Measurements from ENCODE around the gene AAK1.

DNA sequence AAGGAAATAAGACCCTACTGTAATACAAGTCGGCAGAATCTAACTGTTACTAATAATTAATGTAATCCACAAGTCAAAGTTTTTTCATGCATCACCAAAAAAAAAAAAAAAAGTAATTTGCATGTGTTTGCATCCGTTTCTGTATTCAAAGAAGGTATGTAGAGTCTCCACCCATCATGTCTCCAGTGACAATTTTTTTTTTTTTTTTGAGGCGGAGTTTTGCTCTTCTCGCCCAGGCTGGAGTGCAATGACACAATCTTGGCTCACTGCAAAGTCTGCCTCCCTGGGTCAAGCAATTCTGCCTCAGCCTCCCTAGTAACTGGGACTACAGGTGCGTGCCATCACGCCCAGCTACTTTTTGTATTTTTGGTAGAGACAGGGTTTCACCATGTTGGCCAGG lies 182.1 kb downstream of the AAK1 start:
- TF ChIP-seq CTCF (IDR thresholded peaks at IDR 0.05) (no peak), ZBTB21 (CRISPR knock-in tag; IDR thresholded peaks at IDR 0.05; ENCODE audit: borderline replicate concordance) (no peak), TP53 (CRISPR knock-in tag; IDR thresholded peaks at IDR 0.05) (no peak), USF1 (CRISPR knock-in tag; IDR thresholded peaks at IDR 0.05) (no peak), NFYB (CRISPR knock-in tag; conservative IDR thresholded peaks at IDR 0.05; ENCODE audit: low read depth) (no peak), ZNF232 (CRISPR knock-in tag; IDR thresholded peaks at IDR 0.05) (no peak), USF2 (CRISPR knock-in tag; IDR thresholded peaks at IDR 0.05) (no peak), CREM (CRISPR knock-in tag; IDR thresholded peaks at IDR 0.05) (no peak)
- TF ChIP-seq, protein P1, sequence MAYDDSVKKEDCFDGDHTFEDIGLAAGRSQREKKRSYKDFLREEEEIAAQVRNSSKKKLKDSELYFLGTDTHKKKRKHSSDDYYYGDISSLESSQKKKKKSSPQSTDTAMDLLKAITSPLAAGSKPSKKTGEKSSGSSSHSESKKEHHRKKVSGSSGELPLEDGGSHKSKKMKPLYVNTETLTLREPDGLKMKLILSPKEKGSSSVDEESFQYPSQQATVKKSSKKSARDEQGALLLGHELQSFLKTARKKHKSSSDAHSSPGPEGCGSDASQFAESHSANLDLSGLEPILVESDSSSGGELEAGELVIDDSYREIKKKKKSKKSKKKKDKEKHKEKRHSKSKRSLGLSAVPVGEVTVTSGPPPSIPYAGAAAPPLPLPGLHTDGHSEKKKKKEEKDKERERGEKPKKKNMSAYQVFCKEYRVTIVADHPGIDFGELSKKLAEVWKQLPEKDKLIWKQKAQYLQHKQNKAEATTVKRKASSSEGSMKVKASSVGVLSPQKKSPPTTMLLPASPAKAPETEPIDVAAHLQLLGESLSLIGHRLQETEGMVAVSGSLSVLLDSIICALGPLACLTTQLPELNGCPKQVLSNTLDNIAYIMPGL (CRISPR knock-in tag; IDR thresholded peaks at IDR 0.05): no peak
